NCI-H187 treated with DMSO at 0.1 percent for 48 hours (cell line): Measurements from ENCODE around the gene ANKRD24.
"Not testable (repeated sequence)": the region's sequence is repeated elsewhere in the genome, so short reads cannot be mapped to it uniquely, and the experiment has no call there.

Source experiments
- DNase-seq: peaks from one replicate; lab custom pipeline; 2025; lab: John Stamatoyannopoulos, UW

ANKRD24 gene

GRCh38 chr19:4197625-4198466 lies 15.4 kb downstream of the ANKRD24 start:
- no peak for DNase-seq

DNA sequence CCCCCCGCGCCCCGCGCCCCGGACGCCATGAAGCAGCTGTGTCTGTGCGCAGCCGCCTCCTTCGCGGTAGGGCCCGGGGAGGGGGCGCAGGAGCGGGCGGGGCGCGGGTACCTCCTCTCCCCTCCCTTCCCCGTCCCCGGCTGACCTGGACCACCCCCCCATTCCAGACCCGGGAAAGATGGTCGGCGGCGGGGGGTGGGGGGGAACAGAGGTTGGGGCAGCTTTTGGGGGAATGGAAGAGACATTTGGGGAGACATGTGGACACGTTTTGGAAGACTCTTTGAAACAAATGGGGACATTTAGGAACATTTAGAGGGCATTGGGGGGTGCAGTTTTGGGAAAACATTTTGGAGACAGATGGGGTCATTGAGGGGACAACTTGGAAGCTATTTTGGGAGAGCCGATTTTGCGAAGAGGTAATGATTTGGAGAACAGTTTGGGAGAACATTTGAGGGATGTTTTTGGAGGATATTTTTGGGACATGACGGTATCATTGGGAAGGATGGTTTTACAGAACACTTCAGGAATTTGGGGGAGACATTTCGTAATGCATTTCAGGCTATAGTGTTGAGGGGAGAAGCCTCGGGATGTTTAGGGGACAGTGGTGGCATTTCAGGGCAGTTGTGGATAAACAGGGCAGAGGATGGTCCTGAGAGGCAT lies 16.1 kb downstream of the ANKRD24 start:
- no peak for DNase-seq

DNA sequence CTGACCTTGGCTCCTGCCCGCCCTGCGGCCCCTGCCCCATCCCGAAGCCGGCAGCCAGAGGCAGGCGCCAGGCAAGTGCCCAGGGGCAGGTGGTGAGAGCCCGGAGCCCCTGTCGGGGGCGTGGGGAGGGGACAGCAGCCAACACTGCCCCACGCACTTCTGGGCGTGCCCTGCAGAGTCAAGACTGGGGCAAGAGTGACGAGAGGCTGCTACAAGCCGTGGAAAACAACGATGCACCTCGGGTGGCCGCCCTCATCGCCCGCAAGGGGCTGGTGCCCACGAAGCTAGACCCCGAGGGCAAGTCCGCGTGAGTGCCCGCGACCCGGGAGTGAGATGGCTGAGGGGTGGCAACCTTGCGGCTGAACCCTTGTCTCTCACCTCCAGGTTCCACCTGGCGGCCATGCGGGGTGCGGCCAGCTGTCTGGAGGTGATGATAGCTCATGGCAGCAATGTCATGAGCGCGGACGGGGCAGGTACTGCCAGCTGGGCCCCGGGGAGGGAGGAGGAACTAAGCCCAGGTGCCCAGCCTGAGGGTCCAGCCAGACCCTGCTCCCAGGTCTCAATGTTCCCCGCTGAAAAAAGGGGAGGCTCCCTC lies 17.3 kb downstream of the ANKRD24 start:
- DNase-seq: no peak

GRCh38 chr19:4200940-4201542 lies 18.6 kb downstream of the ANKRD24 start:
- no peak for DNase-seq

GRCh38 chr19:4201798-4202197 lies 19.3 kb downstream of the ANKRD24 start:
- no peak for DNase-seq

DNA sequence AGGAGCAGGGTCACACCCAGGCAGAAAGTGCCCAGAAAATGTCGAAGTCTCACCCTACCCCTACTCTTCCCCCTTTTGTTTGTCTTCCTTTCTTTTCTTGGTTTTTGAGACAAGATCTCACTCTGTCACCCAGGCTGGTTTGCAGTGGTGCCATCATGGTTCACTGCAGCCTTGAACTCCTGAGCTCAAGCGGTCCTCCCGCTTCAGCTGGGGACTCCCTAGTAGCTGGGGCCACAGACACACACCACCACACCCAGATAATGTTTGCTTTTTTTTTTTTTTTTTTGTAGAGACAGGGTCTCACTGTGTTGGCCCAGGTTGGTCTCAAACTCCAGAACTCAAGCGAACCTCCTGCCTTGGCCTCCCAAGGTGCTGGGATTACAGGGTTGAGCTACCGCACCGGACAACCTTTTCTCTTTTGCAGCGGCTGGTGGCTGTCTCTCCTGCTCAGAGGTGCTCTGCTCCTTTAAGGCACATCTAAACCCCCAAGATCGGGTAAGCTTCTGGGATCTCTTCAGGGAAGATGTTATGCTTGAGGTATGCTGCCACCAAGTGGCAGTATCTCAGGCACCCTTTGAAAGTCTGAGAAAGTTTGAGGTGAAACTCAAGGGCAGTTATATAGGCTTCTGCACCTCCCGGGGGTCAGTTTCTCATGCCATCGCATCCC lies 24.5 kb downstream of the ANKRD24 start:
- no peak for DNase-seq

DNA sequence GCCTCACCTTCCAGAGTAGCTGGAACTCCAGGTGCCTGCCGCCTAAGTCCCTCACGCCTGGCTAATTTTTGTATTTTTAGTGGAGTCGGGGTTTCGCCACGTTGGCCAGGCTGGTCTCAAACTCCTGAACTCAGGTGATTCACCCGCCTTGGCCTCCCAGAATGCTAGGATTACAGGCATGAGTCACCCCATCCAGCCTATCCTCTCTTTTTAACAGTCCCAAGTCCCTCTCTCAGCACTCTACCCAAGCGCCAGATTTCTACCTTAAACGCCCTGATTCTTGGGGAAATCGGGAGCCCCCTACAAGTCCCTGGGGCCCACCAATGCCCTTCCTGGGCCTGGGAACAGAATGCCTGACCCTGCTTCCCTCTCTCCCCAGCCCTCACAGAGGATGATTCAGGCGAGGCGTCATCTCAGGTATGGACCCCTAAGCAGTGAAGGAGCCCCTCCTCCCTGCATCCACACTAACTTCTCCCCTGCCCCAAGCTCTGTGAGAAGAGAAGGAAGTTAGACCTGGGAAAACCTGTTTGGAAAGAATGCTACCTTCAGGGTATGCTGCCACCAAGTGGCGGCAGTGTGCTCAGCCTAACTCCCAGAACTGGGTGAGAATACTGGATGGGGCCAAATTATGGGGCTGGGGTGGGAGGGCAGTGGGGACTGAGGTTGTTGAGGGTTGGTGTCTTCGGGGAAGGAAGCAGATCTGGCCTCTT lies 26.1 kb downstream of the ANKRD24 start:
- DNase-seq: no peak

DNA sequence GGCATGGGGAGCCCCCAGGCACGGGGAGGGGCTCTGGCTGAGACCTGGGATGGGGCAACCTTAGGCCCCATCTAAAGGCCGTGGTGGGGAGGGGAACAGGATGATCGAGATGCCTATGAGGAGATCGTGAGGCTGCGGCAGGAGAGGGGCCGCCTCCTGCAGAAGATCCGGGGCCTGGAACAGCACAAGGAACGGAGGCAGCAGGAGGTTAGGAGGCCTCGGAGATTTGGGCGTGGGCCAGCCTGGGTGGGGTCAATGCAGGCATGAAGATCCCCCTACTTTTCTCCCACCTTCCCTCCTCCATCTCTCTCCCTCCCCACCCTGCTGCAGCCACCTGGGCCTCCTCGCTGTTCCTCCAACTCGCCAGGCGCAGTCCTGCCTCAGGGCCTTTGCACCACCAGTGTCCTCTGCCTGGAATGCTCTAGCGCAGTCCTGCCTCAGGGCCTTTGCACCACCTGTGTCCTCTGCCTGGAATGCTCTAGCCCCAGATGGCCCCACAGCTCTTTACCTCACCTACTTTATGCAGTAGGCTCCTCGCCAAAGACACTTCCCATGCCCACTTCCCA lies 27.8 kb downstream of the ANKRD24 start:
- no peak for DNase-seq

GRCh38 chr19:4213116-4213515 lies 30.6 kb downstream of the ANKRD24 start:
- DNase-seq: no peak

DNA sequence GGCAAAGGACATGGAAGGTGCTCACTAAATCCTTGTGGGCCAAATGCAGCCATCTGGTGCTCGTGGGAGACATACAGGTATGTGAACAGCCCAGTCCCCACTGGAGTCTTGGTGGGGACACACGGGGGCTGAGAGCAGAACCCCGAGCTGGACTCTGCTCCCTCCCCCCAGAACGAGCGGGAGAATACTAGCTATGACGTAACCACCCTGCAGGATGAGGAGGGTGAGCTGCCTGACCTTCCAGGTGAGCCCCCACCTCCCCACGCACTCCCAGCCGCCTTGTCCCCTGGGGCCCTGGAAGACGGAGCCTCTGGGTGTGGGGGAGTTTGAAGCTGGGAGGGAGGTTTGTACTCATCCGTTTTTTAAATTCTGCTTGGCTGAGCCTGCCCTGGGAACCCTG lies 33.3 kb downstream of the ANKRD24 start:
- DNase-seq: no peak

DNA sequence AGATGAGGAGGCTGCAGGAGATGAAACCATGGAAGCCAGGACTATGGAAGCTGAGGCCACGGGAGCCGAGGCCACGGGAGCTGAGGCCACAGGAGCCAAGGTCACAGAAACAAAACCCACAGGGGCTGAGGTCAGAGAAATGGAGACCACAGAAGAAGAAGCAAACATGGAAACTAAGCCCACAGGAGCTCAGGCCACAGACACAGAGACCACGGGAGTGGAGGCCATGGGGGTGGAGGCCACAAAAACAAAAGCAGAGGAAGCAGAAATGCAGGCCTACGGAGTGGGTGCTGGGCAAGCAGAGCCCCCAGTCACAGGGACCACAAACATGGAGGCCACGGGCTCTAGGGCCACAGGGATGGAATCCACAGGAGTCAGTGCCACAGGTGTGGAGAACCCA lies 34.4 kb downstream of the ANKRD24 start:
- DNase-seq: no peak

DNA sequence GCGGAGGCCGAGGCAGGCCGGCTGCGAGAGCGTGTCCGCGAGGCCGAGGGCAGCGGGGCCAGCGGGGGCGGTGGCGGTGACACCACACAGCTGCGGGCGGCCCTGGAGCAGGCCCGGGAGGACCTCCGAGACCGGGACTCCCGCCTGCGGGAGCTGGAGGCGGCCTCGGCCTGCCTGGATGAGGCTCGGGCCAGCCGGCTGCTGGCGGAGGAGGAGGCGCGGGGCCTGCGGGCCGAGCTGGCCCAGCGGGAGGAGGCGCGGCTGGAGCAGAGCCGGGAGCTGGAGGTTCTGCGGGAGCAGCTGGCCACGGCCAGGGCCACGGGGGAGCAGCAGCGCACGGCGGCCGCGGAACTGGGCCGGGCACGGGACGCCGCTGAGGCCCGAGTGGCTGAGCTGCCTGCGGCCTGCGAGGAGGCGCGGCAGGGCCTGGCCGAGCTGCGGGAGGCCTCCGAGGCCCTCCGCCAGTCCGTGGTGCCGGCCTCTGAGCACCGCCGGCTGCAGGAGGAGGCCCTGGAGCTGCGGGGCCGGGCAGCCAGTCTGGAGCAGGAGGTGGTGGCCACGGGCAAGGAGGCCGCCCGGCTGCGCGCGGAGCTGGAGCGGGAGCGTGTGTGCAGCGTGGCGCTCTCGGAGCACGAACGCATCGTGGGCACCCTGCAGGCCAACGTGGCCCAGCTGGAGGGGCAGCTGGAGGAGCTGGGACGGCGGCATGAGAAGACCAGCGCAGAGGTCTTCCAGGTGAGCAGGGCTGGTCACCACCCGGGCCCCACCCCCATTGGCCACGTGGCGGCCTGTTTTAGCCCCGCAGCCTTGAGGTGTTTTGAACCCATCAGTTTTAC lies 35.2 kb downstream of the ANKRD24 start:
- no peak for DNase-seq

DNA sequence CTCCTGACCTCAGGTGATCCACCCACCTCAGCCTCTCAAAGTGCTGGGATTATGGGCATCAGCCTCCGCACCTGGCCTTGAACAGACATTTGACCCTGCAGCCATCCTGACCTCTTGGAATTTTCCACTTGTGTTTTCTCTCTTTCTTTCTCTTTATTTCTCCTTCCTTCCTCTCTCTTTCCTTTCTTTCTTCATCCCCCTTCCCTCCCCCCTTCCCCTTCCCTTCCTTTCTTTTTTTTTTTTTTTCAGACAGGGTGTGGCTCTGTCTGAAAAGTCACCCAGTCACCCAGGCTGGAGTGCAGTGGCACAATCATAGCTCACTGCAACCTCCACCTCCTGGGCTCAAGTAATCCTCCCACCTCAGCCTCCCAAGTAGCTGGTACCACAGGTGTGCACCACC lies 36.0 kb downstream of the ANKRD24 start:
- not testable (repeated sequence) for DNase-seq

DNA sequence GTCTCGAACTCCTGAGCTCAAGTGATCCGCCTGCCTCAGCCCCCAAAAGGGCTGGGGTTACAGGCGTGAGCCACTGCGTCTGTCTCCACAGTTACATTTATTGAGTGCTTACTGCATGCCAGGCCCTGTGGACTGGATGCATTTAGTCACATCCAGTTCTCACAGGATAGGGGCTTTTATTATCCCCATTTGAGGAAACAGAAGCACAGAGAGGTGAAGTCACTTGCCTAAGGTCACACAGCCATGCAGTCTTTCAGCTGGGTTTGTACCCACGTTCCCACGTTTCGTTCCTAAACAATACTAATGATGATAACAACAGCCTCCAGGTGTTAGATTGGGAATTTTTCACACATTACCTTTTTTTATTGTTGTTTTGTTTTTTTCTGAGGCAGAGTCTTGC lies 37.7 kb downstream of the ANKRD24 start:
- DNase-seq: no peak

- DNase-seq: no peak
Observed at GRCh38 chr19:4224470-4224869, 42.0 kb downstream of the ANKRD24 start.

DNA sequence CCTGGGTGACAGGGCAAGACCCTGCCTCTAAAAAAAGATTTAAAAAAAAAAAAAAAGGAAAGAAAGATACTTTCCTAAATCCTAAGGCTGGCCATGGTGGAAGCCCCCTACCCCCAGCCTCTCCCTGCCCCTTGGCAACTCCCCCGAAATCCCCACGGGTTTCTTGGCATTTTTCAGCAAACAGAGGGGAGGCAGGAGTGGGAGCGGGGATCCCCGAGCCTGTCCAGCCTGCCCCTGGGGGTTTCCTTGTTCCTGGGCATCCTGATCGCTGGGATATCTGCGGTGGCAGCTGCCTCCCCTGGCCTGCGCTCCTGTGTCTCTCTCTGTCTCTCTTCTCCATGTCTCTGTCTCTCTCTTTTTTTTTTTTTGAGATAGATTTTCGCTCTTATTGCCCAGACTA lies 43.4 kb downstream of the ANKRD24 start:
- DNase-seq: no peak

- DNase-seq: no peak
Observed at GRCh38 chr19:4227771-4228170, 45.3 kb downstream of the ANKRD24 start.

DNA sequence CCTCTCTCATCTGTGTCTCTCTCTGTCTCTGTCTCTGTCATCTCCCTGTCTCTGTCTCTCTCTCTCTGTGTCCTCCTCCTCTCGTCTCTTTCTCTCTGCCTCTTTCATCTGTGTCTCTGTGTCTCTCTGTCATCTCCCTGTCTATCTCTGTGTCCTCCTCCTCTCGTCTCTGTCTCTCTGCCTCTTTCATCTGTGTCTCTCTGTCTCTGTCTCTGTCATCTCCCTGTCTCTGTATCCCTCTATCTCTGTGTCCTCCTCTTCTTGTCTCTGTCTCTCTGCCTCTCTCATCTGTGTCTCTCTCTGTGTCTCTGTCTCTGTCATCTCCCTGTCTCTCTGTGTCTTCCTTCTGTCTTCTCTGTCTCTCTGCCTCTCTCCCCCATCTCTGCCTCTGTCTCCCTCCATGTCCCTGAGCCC lies 46.3 kb downstream of the ANKRD24 start:
- no peak for DNase-seq

GRCh38 chr19:4229179-4229931 lies 46.9 kb downstream of the ANKRD24 start, which contains the start of gene EBI3:
Gene EBI3 (plus strand): TSS chr19:4229523. CDS start chr19:4229551, 28 bp downstream.
- DNase-seq: no peak
